GM18858 (cell line): ENCODE results near the gene EBF3.

Source experiments
- ATAC-seq: cut with Tn5 transposase; IDR thresholded peaks from one replicate; pipeline ENCODE4 v1.9.1; 2021; ENCODE audit not compliant: unreplicated experiment

Gene EBF3

DNA sequence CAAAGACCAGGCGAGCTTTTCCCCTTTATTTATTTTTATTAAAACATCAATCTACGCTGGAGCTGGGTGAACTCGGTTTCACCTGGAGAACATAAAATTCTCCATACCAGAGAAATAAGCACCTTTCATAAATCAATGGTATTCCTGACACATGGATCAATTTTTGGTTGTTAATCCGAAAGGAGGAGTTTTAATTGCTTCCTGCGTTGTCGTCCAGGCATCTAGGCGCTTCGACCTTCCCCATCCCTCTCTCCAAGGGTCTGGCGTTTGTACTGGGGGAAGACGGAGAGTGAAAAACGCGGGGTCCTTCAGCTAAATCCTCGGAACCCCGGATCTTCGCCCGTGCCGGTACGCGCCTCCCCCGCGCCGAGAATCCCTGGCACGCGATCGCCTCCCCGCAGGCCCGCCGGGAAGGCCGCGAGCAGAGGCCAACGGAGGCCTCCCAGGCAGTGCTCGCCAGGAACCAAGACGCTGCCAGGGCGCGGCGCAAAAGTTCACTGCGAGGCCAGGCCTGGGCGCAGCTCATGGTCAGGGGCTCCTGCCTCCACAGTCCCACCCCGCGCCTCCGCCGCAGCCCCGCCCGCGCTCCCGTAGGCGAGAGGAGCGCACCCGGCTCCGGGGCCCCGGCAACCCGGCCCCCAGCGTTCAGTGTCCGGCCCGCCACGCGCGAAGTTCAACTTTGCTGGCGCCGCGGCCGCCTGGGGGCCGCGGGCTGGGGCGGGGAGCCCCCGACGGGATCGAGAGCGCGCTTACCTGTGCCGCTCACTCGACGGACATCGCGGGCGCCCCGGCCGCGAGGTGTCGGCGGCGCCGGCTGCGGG is 8.3 kb upstream of the EBF3 start:
- no peak for ATAC-seq

DNA sequence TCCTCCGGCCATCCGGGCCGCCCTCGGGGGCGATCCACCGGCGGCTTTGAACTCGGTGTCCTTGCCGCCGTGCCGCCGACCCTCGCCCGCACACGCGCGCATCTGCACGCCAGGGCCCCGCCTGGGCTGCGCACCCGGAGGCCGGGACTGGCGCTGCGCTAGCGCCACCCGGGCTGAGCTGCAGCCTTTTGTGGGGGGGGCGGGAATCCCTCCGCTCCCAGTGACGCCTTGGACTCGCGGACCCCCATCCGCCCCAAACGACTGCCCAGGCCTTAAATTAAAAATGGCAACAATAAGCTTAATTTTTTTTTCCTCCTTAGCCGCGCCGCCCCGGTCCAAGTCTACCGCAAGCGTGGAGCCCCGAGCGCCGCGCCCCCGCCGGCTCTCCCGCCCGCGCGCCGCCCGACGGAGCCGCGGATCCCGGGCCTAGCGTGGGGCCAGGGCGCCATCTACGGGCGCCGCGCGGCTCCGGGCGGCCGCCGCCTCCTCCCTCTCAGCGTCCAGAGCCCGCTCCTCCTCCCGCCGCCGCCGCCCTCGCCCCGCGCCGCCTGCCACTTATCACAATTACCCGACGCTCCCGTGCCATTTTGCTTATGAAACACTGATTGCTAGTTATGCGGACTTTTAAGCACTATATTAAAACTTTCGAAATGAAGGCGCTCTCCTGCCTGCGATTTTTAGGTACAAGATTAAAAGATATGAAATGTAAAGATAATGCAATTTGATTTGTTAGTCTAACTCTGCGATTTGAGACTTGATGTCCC is 7.5 kb upstream of the EBF3 start:
- ATAC-seq = no peak

DNA sequence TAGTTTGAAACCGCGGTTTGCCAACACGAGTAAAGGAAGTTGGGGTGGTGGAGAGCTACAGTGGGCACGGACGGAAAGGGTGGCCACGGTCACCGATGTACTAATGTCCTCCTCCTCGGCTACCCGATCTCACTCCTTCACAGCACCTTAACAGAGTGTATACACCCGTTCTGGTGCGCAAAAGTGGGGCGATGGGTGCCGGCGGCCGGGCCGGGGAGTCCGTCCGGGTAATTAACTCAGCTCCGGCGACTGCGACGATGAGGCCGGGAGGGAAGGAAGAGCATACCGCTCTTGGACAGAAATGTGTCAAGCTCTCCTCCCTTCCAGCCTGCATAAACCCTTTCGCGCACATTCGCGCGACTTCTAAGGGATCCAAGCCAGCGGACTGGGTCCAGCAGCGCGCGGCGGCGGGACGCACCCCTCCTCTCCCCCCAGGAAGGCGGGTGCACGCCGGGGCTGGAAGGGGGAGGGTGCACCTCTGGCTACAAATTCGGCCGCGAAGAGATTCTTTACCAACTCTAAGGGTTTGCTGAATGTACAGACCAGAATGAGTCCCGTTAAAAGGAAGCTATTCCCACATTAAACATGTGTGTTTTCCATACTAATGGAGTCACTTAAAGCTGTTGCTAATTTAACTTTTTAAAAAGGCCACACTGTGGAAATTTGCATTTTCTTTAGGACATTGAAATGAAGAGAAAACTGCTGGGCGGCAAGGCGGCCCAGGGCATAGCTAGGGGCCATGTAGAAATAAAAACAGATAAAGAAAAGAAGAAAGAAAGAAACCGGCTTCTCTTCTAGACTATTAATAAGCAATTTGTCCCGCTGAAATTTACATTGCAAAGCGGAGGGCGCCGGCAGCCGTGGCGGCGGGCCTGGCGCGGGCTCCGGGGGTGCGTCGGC is 6.6 kb upstream of the EBF3 start:
- no peak for ATAC-seq

DNA sequence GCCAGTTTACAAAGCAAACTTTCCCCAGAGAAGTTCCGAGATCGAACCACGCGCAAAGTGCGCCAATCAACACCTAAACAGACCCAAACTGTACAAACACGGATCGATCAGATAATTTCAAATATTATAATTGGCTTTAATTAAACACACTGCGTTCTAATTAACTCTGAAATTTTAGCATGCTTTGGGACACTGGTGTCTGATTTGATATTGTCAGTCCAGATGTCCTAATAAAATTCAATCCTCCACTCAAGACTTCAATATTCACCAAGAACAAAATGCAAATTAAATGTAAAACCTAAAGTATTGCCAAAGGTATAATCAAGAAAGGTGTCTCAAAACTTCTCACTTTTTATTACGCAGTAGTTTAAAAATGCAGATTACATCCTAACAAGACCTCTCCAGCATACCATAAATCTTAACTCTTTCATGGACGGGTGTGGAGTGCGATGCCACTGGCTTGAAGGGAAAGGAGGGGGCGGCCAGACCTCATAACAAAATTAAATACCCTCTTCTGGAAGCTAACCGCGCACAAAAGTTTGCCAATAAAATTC is 5.9 kb upstream of the EBF3 start:
- ATAC-seq = no peak

DNA sequence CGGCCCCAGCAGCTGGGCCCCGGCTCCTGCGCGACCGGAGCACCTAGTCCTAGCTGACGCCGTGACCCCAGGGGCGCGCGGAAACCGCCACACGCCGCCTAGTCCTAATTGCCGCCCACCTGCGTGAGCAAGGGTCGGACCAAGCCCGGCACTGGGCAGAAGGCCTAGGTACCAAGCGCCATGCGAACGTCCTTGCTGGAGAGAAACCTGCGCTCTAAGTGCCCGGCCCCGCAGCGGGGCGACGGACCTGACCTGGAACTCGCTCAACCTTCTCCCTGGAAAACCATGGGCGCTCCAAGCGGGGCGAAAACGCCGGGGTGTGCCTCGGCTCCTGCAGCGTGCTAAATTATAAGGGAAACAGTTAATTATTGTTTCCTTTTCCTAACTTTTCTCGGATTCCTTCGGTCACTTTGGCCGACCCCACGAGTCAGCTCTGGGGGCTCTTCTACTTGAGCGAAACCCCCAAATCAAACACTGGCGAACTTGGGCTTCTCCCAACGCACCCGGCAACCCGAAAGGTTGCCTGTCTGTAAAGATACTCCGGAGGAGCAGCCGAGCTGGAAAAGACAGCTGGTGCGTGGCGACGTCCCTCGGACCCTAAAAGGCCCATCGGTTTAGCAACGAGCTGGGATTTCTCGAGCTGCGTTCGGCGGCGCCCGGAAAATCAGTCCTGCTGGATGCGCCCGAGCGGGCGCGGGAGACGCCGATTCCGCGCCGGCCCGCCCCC is 5.3 kb upstream of the EBF3 start:
- no peak for ATAC-seq

- ATAC-seq = no peak
Observed at GRCh38 chr10:129968853-129969183, 4.7 kb upstream of the EBF3 start.

- ATAC-seq = no peak
Observed at GRCh38 chr10:129968020-129968852, 4.2 kb upstream of the EBF3 start.

DNA sequence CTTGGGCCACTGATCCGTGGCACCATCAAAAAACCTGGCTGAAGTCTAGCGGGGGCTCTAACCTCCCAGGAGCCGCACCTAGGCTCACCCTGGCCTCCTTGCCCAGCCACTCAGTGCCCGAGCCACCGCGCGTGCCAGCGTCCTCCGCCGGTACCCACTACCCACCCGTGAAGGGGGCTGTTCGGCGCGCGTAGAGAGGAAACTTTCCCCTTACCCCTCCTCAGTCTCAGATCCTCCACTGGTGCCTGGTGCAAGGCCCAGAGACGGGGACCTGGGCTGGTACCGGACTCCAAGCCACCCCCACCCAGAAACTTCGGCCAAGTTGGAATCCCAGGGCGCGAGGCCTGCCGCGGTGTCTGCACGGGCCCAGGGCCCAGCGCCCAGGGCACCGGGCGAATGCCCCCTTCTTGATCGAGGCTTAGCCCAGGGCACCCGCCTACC is 3.5 kb upstream of the EBF3 start:
- ATAC-seq = no peak

DNA sequence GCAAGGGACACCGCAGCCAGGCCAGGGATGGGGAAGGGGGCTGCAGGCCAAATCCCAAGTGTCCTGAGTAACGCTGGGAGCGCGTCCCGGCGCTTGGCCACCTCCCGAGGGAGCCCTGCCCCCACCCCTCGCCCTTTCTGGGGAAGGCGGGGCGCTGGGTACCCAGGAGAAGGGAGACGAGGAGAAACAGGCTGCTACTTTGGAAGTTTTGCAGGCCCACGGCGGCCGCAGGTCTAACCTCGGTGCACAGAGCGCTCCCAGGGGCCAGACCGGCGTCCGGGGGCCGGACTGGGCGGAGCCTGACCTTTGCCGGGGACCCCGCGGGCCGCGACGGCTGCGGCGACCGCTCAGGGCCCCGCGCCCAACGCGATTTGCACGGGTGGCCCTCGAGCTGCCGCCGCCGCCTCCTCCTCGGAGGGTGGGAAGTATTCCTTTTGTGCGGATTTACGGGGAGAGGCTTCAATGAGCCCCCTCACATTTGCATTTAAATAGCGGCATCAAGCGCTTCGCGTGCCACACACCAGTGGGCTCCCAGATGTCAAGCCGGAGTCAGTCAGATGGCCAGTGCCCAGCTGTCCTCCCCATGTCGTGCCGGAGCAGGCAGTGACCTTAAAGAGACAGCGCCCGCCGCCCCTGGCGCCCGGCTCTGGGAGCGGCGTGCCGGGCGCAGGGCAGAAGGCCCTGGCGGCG is 3.0 kb upstream of the EBF3 start:
- ATAC-seq = no peak

DNA sequence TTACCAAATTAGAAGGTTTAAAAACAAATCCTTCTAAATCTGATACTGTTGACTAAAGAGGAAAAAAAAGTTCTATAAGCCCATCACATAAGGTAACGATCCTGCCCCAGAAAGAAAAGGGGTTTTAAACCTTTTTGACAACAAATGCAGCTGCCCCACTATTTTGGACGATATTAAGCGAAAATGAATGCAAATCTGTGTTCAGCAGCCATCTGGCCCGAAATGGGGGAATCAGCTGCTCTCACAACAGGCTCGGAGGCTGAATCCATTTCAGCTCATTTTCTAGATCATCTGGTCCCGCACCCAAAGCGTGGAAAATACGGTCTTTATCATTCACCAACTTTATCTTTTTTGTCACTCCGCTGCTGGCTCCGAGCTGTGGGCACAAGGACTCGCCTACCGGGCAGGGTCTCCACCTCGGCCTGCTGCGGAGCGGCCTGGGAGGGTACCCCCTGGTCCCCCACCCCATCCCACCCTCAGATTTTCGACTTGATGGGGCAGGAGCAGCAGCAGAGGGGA is 2.4 kb upstream of the EBF3 start:
- ATAC-seq = no peak

DNA sequence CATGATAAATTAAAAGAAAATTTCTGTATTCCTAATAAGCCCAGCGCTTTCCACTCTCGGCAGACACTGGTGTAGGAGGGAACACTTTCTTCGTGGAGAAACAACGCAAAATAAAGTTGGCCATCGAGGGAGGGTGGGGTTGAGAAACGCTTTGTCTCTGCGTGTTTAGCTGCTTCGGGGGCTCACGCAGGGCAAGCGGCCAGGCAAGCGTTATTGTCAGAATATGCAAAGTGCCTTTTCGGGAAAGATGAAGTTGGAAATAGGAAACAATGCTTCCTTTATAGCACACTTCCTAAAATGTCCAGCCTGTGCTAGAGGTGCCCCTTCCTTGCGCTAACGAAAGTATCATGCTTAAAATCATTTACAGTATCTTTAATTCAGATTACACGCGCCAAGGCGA is 1.9 kb upstream of the EBF3 start:
- no peak for ATAC-seq

DNA sequence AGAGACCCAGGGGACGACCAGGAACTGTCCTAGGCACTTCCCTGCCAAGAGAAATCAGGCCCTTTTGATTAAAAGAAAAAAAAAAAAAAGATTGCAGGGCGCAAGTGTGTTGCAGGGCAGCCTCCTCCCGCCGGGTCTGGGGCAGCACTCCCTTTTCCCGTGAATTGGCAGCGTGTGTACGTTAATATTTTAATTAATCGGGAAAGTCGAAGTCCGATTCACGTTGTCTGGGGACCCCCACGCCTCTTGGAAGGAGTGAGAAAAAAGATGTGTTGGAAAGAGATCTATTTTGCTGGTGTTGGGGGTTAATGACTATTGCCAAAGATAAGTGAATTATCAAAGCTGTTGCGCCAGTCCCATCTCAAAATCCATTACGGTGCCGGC is 1.3 kb upstream of the EBF3 start:
- ATAC-seq = no peak

- no peak for ATAC-seq
Observed at GRCh38 chr10:129964611-129965424, 744 bp upstream of the EBF3 start.

- no peak for ATAC-seq
Observed at GRCh38 chr10:129962872-129963640, 1.0 kb downstream of the EBF3 start.

- ATAC-seq = no peak
Observed at GRCh38 chr10:129962031-129962871, 1.8 kb downstream of the EBF3 start.

- ATAC-seq = no peak
Observed at GRCh38 chr10:129961157-129961701, 2.8 kb downstream of the EBF3 start.
